GM12875 (cell line): ENCODE data around the gene TRIB2.
A peak's percentile ranks its signal among the peaks of the same experiment; 100 is the strongest.

ENCODE experiments used
- H3K4me3 ChIP-seq: one replicate; pipeline ENCODE4 v1.5.1; 2011; ENCODE audit warnings: low read depth, low read length, control low read depth
- CTCF ChIP-seq: IDR thresholded peaks from 2 replicates; pipeline ENCODE4 v1.5.1; 2011; ENCODE audit warnings: low read depth, mild to moderate bottlenecking, control low read depth, inconsistent platforms, low read length, moderate library complexity, borderline replicate concordance; ENCODE audit not compliant: insufficient read depth

Gene TRIB2

GRCh38 chr2:12716282-12717190, at the start of gene TRIB2:
Gene TRIB2, plus strand, starts transcription at chr2:12716936. Its CDS starts 1,372 bp downstream, at chr2:12718308.
- peak; percentile 38; the same call in 1 of the 2 replicates for TF ChIP-seq CTCF
- H3K4me3 ChIP-seq: peak within 1 kb of the TSS; percentile 62

GRCh38 chr2:12669036-12669435, 47.7 kb upstream of the TRIB2 start:
- no peak overlapping the region for H3K4me3 ChIP-seq
- no peak for TF ChIP-seq CTCF

GRCh38 chr2:12672711-12673315, 43.9 kb upstream of the TRIB2 start:
- H3K4me3 ChIP-seq: no peak overlapping the region
- TF ChIP-seq CTCF: no peak

DNA sequence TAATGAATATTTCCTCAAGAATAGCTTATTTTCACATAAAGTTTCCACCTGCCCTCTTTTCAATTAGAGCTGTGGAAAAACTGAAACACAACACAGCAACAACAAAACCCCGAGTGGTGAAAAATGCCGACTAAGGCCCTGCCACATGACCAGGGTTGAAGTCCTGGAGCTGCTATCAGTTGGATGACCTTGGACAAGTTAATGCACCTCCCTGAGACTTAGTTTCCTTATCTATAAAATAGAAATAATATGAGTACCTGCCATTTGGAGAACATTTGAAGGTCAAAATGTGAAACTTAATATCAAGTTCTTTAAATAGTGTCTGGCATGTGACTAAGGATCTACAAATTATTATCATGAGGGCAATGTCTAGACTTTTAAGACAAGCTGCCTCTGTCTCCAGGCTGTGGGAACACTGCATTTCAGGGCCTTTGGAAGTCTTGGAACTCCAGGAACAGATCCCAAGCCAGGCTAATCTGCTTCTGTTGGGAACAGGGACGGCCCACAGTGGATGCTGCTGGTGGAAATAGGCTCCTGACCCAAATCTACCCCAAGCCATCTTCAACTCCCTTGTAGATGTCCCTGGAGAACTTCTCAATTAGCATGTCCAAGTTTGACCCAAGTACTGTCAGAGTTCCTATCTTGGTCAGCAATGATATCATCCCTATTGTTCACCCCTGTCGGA, 42.0 kb upstream of the TRIB2 start:
- TF ChIP-seq CTCF: no peak
- no peak overlapping the region for H3K4me3 ChIP-seq

GRCh38 chr2:12675352-12675795, 41.4 kb upstream of the TRIB2 start:
- no peak for TF ChIP-seq CTCF
- H3K4me3 ChIP-seq: no peak overlapping the region

- no peak overlapping the region for H3K4me3 ChIP-seq
- TF ChIP-seq CTCF: no peak
Observed at GRCh38 chr2:12675801-12676200, 40.9 kb upstream of the TRIB2 start.
